ENCODE results near the gene VAPB. TPM values are rescaled to one million over a fixed set of nuclear protein-coding genes. Genes with fewer than 3 reads are reported as not detected.

The VAPB gene
- total RNA-seq, 1 experiment from 2014 or later: 51.1 TPM

- no TSS peak for BruUV-seq (replicated peaks)
- Histone ChIP-seq H3K9me2 (ENCODE audit: insufficient read depth) (no peaks in the 10 kb centered on the region), H3K4me1 (ENCODE audit: control insufficient read depth in 1 of 2, insufficient read depth in 2 of 2, low read length in 2 of 2) (no peaks in the 10 kb centered on the region), H3K27ac (ENCODE audit: low read depth, low read length) (no peak overlapping the region), H3K4me2 (ENCODE audit: low read length) (no peak overlapping the region), H2AFZ (ENCODE audit: low read depth, low read length, poor library complexity, severe bottlenecking) (no peak overlapping the region), H3K36me3 (ENCODE audit: control insufficient read depth in 1 of 2, insufficient read depth in 2 of 2, low read length in 2 of 2) (no peaks in the 10 kb centered on the region), H3K4me3 (replicated peaks in 1 of 2; ENCODE audit: low read depth in 1 of 2, low read length in 2 of 2) (no peak overlapping the region), H4K20me1 (ENCODE audit: insufficient read depth) (no peaks in the 10 kb centered on the region), H3K79me2 (ENCODE audit: insufficient read depth, low read length) (no peaks in the 10 kb centered on the region), H3K9ac (ENCODE audit: low read length) (no peak overlapping the region), H3K9me3 (ENCODE audit: control insufficient read depth in 1 of 2, insufficient read depth in 1 of 2, low read depth in 1 of 2, low read length in 2 of 2) (no peaks in the 10 kb centered on the region), H3K27me3 (ENCODE audit: insufficient read depth, low read length) (no peaks in the 10 kb centered on the region)
- ChIA-PET POLR2A (no interaction called here), CTCF (no interaction called here), RAD21 (ENCODE audit: low non-redundant PET in 1 of 2, low total read pairs in 2 of 2, uncharacterized antibody in 2 of 2, unreplicated experiment in 2 of 2) (no interaction called here)
- TF ChIP-seq CEBPB (IDR thresholded peaks at IDR 0.05; ENCODE audit: low read depth) (no peak), ELF1 (IDR thresholded peaks at IDR 0.05; ENCODE audit: borderline replicate concordance, low read depth) (no peak), MAX (IDR thresholded peaks at IDR 0.05) (no peak), ATF3 (IDR thresholded peaks at IDR 0.05) (no peak), JUND (IDR thresholded peaks at IDR 0.05) (no peak), EGR1 (IDR thresholded peaks at IDR 0.05; ENCODE audit: low read depth) (no peak), ZNF274 (IDR thresholded peaks at IDR 0.05; ENCODE audit: low read depth, low read length) (no peak), TCF7L2 (IDR thresholded peaks at IDR 0.05; ENCODE audit: borderline replicate concordance, extremely low read depth, insufficient read depth, insufficient read length) (no peak), SRF (IDR thresholded peaks at IDR 0.05; ENCODE audit: low read depth) (no peak), EZH2 (IDR thresholded peaks at IDR 0.05) (no peak), SP1 (IDR thresholded peaks at IDR 0.05; ENCODE audit: low read depth) (no peak), POLR2A (IDR thresholded peaks at IDR 0.05; ENCODE audit: borderline replicate concordance, extremely low read depth, insufficient read depth, insufficient read length) (no peak), REST (IDR thresholded peaks at IDR 0.05; ENCODE audit: low read depth) (no peak)
- DNase-seq (ENCODE audit: low read depth, low spot score): no peak
- intact Hi-C loops (cut with micrococcal nuclease): no loop called here
- no peak for ATAC-seq
Observed at GRCh38 chr20:58472273-58473018, 83.4 kb downstream of the VAPB start.
